Measurements from ENCODE around the gene ARL4A. TPM values are rescaled to one million over a fixed set of nuclear protein-coding genes. Genes with fewer than 3 reads are reported as not detected.

Gene ARL4A
- total RNA-seq, 1 experiment from 2014 or later = 32.2 TPM

DNA sequence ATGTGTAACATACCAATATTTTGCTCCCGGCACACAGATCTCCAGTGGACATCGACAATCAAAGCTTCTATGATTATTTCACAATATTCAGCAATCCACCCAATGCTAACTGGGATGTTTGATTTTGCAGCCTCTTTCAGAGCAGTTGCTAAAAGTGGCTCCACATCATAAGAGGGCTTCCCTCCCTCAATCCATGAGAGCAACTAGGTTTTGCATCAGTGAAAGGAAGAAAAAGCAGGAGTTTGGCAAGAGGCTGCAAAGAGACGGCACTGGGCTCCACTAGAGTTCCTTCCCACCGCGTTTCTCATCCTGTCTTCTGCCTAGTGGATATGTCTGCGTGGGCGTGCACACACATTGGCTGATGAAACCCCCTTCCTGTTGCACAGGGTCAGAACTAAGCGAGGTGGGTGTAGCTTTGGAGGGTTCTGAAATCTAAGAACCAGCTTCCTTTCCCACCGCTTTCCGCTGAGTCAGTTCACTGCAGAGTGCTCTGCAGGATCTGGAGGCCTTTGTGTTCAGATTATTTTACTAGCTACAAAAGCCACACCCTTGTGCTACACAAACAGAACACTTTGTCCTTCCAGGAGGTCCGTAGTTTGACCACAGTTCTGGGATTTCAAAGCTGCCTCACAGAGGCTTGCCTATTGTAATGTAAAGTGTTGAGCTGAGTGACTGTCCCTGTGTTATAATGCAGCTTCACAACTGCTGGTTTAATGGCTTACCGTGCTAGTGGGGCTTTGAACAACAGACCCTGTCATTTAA is 28.1 kb downstream of the ARL4A start:
- in situ Hi-C loops (cut with HindIII; ENCODE audit: low pct_unique_long_range_greater_than_20kb, low sequenced_read_pairs) = no loop called here

DNA sequence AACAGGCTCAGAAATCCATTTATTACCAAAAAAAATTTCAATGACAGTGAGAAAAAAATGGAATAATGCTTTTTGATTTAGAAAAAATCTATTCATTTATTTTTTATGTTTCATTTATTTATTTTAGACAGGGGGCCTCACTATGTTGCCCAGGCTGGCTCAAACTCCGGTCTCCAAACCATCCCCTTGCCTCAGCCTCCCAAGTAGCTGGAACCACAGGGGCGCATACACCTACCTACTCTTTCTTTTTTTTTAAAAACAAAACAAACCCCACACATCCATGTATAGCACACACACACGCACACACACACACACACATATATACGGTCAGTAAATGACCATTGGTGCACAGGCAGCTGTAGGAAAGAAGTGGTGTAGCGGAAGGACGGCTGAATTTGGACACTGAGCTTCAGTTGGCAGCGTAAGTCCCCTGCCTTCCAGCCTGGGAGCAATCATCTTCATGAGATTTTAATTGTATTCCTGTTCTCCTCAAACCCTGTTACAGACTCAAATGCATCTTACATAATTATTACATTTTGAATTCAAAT is 28.8 kb downstream of the ARL4A start:
- no peak for DNase-seq (ENCODE audit: low read depth, low spot score)
- in situ Hi-C loops (cut with HindIII; ENCODE audit: low pct_unique_long_range_greater_than_20kb, low sequenced_read_pairs) = no loop called here

More for the DNA sequence above, 28.1 kb downstream of the ARL4A start:
- peak; percentile 87 for DNase-seq (ENCODE audit: low read depth, low spot score)

DNA sequence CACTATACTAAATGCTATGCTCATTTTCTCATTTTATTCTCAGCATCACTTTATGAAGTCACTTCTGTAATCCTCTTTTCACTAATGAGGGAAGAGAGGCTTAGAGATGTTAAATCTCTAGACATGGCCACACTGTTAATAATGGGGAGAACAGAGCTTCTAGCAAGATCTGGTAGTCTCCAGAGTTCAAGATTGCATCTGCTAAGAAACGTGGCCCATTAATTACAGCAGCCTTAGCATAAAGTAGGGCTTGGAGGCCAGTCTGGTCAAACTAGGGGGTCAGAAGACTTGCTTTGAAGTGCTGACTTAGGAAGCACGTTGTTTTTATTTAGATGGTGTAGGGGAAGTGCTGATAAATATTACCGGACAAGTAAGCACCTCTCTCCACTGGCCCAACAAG is 29.3 kb downstream of the ARL4A start:
- in situ Hi-C loops (cut with HindIII; ENCODE audit: low pct_unique_long_range_greater_than_20kb, low sequenced_read_pairs) = no loop called here
- DNase-seq (ENCODE audit: low read depth, low spot score) = no peak

DNA sequence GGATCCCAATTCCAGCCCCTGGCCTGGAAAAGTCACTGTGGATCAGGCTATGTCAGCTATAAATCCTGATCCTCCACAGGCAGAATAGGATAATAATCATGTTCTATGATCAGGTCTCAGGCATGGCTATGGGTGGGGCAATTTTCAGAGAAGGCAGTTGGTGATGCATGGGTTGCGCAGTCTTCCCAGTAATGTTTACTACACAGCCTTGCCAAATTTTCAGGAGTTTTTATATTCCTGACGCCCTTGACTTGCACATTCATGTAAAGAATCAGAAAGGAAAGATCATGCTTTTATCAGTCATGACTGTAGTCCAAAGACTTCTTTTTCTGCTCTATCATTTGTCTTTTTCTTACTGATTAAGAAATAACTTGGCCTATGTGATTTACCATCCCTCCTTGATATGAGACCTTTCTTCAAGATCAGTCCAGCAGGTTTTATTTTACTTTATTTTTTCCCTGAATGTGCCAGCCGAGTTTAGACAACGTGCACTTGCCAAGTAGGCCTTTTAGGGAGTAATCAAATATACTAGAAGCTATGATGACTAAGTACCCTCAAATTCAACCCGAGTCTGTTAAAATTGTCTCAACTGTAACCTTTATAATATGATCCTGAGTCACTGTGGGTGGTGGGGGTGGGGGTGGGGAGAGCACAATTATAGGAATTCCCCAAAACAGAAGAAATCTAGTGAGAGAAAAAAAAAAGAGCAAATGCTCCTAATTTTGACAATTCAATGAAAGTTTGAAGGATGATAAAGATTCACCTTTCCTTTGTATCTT is 31.9 kb downstream of the ARL4A start:
- DNase-seq (ENCODE audit: low read depth, low spot score) = no peak
- in situ Hi-C loops (cut with HindIII; ENCODE audit: low pct_unique_long_range_greater_than_20kb, low sequenced_read_pairs) = no loop called here

DNA sequence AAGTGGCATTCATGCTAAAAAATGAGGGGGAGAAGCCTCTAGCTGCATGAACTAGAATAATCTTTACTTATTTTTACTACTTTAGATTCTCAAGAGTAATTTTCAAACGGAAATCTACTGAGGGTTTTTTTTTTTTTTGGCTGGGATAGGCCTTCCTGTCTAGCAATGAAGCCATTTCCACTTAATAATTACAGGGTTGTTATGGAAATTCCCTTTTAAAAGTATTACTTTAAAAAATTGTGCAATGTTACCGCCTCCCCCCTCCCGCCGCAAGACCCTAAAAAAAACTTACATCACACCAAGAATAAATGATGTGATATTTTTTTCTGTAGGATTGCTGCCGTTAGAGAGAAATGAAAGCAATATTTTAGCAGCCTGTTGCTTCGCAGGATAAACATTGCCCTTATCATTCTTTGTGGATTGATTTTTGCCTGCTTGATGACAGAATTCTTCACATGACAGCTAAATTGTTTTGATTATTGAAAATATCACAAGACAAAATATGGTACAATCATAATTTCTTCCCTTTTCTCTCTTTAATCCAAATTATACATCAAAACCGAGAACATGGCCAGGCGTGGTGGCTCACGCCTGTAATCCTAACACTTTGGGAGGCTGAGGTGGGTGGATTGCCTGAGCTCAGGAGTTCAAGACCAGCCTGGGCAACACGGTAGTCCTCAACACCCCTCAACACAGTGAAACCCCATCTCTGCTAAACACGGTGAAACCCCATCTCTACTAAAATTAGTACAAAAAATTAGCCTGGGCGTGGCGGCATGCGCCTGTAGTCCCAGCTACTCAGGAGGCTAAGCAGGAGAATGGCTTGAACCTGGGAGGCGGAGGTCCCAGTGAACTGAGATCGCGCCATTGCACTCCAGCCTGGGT is 32.8 kb downstream of the ARL4A start:
- in situ Hi-C loops (cut with HindIII; ENCODE audit: low pct_unique_long_range_greater_than_20kb, low sequenced_read_pairs) = no loop called here
- no peak for DNase-seq (ENCODE audit: low read depth, low spot score)

DNA sequence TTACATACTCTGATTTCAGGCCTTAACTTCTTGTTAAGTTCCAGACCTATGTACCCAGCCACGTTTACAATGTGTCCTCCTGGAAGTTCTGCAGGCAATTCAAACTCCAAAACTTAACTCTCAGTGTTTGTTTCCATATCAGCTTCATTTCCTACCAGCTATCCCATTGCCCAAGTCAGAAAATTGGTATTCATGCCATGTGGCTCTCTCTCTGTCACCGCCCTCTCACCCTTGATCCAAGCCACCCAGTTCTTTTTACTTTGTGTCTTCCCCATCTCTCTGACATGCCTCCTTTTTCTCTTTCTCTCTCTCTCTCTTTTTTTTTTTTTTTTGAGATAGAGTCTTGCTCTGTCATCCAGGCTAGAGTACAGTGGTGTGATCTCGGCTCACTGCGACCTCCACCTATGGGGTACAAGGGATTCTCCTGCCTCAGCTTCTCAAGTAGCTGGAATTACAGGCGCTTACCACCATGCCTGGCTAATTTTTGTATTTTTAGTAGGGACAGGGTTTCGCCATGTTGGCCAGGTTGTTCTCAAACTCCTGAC is 33.9 kb downstream of the ARL4A start:
- DNase-seq (ENCODE audit: low read depth, low spot score) = no peak
- in situ Hi-C loops (cut with HindIII; ENCODE audit: low pct_unique_long_range_greater_than_20kb, low sequenced_read_pairs) = no loop called here

DNA sequence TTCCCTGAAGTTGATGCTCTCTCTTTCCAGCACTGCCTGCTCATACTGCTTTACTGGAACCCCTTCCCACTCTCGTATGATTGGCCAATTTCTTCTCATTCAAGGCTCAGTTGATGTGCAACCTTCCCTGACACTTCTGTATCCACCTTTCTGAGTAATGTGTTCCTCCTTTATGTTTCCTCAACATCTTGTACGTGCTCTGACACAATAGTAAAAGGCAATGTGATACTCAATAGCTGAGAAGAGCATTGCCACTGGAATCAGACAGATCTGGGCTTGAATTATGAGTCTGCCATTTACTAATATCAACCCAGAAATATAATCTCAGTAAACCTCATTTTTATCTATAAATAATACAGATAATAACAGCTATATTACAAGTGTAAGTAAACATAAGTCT is 34.7 kb downstream of the ARL4A start:
- in situ Hi-C loops (cut with HindIII; ENCODE audit: low pct_unique_long_range_greater_than_20kb, low sequenced_read_pairs) = no loop called here
- no peak for DNase-seq (ENCODE audit: low read depth, low spot score)

DNA sequence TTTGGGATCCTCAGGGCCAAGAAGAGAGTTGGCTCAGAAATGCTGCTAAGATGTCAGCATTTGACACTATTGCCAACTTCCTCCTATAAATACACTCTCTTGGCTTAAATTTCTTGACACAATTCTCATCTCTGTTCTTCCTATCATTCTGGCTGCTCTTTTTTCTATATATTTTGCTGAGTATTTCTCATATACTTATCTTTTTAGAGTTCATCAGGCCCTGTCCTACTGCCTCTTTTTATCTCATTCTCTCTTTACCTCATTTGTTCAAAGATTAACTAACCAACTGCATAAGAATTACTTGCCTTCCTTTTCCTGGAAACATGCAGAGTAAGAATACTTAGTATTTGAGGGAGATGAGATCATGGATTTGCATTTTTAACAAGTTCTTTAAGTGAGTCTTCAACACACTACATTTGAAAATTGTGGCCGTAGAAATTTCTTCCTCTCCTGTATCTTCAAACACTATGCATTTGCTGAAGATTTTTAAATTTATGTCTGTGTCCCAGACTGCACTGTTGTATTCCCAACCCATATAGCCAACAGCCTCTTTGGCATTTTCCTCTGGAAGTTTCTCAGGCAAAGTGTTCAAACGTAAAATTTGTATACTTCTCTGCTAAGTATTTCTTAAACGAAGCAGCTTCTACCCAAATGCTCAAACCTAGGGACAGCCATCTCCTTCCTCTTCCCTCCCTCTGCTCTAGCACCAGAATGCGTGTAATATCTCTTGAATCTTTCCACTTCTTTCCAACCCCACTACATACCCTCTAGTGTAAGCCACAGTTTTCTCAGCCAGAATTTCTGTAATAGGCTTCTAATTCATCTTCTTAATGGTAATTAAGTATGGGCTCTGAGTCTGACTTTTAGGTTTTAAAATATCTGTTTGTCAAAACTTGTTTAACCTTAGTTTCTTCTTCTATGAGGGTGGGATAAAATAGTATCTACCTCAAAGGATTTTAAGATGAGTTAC is 35.5 kb downstream of the ARL4A start:
- in situ Hi-C loops (cut with HindIII; ENCODE audit: low pct_unique_long_range_greater_than_20kb, low sequenced_read_pairs) = no loop called here

DNA sequence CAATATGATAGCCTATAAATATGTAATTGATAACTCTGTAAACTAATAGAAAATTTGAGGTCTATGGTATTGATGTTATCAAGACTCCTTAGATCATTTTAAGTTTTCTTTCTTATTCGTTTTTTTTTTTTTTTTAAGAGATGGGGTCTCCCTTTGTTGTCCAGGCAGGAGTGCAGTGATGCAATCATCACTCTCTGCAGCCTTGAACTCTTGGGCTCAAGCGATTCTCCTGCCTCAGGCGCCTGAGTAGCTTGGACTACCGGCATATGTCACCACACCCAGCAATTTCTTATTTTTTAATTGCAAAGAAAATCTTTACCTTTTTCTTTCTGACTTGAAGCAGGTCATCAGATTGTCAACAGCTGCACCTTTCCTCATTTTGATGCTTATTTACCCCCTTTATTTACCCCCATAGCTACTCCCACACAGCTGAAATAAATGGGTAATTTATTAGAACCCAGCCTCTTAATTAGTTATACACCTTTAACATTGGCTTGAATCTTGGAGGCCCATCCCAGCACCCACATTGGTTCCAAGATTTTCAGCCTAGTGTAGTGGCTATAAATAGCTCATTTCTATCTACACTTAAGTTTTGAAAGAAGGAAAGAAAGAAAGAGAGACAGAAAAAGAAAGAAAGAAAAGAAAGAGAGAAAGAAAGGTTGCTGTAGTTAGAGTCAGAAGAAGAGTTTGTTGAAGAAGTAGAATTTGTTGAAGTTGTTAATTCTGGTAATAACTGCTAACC is 38.3 kb downstream of the ARL4A start:
- DNase-seq (ENCODE audit: low read depth, low spot score) = no peak
- in situ Hi-C loops (cut with HindIII; ENCODE audit: low pct_unique_long_range_greater_than_20kb, low sequenced_read_pairs) = no loop called here

More for the DNA sequence above, 35.5 kb downstream of the ARL4A start:
- no peak for DNase-seq (ENCODE audit: low read depth, low spot score)

DNA sequence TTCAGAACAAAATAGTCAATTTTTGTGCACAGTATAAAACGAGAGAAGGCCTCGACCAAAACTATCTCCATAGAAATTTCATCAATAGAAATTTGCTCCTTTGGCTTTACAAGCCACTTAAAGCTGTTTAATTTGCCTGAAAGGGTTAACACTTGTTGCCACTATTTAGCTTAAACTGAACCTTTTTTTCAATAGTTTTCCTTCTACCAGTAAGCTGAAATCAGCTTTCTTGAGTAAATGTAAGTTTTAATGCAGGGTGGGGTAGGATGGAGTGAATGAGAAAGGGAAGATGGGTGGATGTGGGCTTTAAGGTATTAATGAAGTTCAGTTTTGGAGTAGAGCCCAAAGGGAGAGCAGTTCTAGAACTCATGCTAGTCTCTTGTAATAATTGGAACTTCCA is 39.5 kb downstream of the ARL4A start:
- no peak for DNase-seq (ENCODE audit: low read depth, low spot score)
- in situ Hi-C loops (cut with HindIII; ENCODE audit: low pct_unique_long_range_greater_than_20kb, low sequenced_read_pairs) = no loop called here

DNA sequence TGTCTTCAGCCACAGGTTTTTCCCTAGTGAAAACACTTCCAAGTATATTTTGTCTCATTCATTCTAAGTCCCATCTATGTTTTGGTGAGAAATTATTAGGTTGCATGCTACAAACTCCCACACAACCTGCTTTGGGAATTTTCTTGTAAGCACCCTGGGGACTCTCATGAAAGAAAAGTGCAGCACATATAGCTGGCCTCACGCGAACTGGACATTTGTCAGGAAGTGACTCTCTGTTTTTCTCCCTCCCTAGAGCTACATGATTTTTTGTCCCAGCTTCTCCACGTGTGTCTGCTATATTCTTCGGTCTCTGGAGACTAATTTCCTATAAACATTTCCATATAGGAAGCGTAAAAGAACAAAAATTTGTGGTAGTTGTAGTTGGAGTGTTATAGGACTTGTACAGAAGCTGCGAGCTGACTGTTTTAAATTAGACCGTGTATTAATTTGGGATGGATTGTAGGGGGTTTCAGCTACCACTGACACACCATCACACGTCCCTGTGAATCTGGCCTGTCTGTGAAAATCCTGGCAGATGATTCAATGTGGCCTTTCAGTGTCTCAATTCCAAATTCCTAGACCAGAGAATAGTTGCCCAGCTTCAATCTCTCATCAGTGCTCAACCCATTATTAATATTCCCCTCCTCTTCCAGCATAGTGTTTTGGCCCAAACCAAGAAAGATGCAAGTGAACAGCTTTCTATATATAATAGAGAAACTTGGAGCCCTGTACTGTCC is 40.2 kb downstream of the ARL4A start:
- no peak for DNase-seq (ENCODE audit: low read depth, low spot score)

DNA sequence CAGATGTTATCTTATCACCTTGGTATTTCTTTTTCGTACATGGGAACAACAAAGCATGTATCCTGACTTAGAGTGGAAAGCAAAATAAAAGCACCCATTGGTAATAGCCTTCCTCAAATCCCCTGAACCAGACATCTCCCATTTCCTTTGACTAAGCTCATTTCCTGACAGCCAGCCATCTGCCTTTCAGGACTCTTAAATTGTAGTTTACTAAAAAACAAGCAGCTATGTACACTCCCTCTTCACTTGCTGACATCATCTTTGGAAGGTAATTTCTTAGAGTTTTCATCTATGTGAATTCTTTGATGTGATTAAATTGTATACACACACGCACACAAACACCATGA is 40.7 kb downstream of the ARL4A start:
- no peak for DNase-seq (ENCODE audit: low read depth, low spot score)
- in situ Hi-C loops (cut with HindIII; ENCODE audit: low pct_unique_long_range_greater_than_20kb, low sequenced_read_pairs) = no loop called here

More for the DNA sequence above, 40.2 kb downstream of the ARL4A start:
- in situ Hi-C loops (cut with HindIII; ENCODE audit: low pct_unique_long_range_greater_than_20kb, low sequenced_read_pairs) = no loop called here

DNA sequence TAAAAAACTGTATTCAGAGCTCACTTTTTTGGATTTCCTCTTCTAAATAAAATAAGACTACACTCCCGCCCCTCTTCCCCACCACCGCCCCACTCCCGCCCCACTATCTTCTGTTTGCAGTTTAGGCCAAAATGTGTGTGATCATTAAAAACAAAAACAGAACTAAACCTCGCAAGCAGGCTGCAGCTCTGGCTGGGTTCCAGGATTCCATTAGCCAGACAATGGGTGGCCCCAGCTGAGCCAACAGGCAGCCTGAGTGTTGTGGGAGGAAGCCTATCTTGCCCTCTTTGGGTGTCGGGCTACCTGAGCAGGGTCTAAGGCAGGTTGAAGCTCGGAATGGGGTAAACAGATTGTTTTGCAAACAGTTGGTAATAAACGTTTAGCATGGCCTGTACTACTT is 41.7 kb downstream of the ARL4A start:
- DNase-seq (ENCODE audit: low read depth, low spot score) = no peak
- in situ Hi-C loops (cut with HindIII; ENCODE audit: low pct_unique_long_range_greater_than_20kb, low sequenced_read_pairs) = no loop called here

DNA sequence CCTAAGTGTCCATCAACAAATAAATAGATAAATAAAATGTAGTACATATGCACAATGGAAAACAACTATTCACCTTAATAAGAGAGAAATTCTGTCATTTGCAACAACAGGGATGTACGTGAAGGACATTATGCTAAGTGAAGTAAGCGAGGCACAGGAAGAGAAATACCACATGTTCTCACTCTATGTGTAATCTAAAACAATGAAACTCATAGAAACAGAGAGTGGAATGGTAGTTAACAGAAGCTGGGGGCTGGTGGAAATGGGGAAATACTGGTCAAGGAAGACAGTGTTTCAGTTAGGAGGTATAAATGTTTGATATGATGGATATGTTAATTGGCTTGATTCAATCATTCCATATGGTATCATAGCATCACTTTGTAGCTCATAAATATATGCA is 43.1 kb downstream of the ARL4A start:
- in situ Hi-C loops (cut with HindIII; ENCODE audit: low pct_unique_long_range_greater_than_20kb, low sequenced_read_pairs) = no loop called here
- peak; percentile 25 for DNase-seq (ENCODE audit: low read depth, low spot score)

DNA sequence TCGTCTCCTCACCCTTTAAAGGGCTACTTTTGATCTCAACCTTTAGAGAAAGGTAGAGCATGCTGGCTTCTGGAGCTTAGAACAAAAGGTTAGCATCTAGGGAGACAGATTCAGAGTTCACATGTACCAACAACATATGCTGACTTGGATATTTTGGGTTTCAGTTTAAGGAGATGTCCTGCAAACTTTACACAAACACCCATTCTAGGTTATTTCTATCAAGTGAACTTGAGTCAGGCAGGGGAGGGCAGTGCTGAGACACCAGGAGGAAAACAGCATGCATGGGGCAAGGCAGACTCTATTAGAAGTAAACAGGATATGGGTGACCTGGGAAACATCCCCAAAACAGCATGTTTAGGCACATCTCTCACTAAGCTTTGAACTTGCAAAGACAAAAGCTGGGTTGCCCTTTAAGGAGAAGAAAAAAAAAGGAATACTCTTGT is 43.8 kb downstream of the ARL4A start:
- in situ Hi-C loops (cut with HindIII; ENCODE audit: low pct_unique_long_range_greater_than_20kb, low sequenced_read_pairs) = no loop called here
- DNase-seq (ENCODE audit: low read depth, low spot score) = peak; percentile 72
